OCI-LY1 (cell line): ENCODE data around the gene CHN2.

ENCODE experiments used
- CTCF ChIP-seq: fragments of 200-600 bp; sonication (generic), shearing (Covaris generic); IDR thresholded peaks from 2 replicates; pipeline ENCODE4 v1.5.1; 2017; ENCODE audit warnings: mild to moderate bottlenecking, antibody characterized with exemption, low read length, moderate library complexity, mixed read lengths
- EZH2 ChIP-seq: fragments of 200-600 bp; sonication (generic), shearing (Covaris generic); IDR thresholded peaks from 2 replicates; pipeline ENCODE4 v1.8.0; 2017; ENCODE audit warnings: borderline replicate concordance, mixed run types, mild to moderate bottlenecking, antibody characterized with exemption, low read length, moderate library complexity, mixed read lengths

DNA sequence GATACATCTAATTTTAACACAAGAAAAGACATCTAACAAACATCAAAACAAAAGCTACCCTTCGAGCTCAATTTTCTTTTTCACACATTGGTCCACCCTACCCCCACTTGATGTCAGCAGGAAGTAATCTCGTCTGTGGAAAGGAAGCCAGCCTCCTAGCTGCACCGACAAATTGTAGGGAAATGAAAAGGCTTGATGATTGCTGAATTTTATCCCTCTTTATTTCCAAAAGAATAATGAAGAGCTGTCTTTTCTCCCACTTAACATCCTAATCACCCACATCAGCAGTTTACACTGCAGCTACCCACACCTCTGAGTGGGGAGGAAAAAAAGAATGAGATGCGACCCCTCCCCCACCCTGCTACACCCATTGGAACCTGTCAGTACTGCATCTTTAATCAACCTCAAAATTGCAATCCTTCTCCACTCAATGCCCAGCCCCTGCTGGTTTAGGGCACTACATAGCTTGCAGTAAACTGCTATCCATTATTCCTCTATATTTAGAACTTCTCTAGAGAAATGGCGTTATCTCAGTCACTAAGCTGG lies 37.6 kb upstream of the CHN2 start:
- TF ChIP-seq EZH2: no peak
- no peak for TF ChIP-seq CTCF
